HepG2 (cell line): ENCODE results near the gene AIFM1. TPM values are rescaled to one million over a fixed set of nuclear protein-coding genes. Genes with fewer than 3 reads are reported as not detected.

ENCODE experiments used
- ATAC-seq: fragments of 200-7000 bp; cut with Tn5 transposase; 3 replicates; pipeline ENCODE4 v1.9.1; 2020; ENCODE audit warnings: mild to moderate bottlenecking, moderate library complexity
- Bru-seq: library from RNA; stranded (reverse); fragments of 400-500 nt; gene quantifications from one replicate; lab custom pipeline; 2021; lab: Mats Ljungman, UMichigan
- BruChase-seq, 2 experiments: library from RNA; stranded (reverse); fragments of 400-500 nt; gene quantifications; one replicate each; lab custom pipeline; 2021; lab: Mats Ljungman, UMichigan
- BruUV-seq: library from RNA; stranded (reverse); fragments of 400-500 nt; replicated peaks from 2 replicates; lab custom pipeline; 2021; lab: Mats Ljungman, UMichigan
- CTCF ChIA-PET: fragments of 300-600 bp; formaldehyde crosslinking; extraction: SDS; loops from one replicate; lab custom pipeline; 2021; ENCODE audit warnings: low total read pairs, inconsistent platforms, low intra/inter-chr PET ratio; lab: Yijun Ruan, JAX
- POLR2A ChIA-PET: fragments of 350-600 bp; sonication (Branson Sonifier 250); formaldehyde crosslinking; loops from one replicate; lab custom pipeline; 2020; ENCODE audit warnings: antibody characterized with exemption, inconsistent platforms; lab: Yijun Ruan, JAX
- DNase-seq: peaks from one replicate; pipeline ENCODE4 v3.0.0-alpha.2; 2015; ENCODE audit warnings: low spot score
- FAIRE-seq: peaks from 3 replicates; lab custom pipeline; 2011; peaks lifted over from hg19 to GRCh38; lab: Jason Lieb, UNC
- H2AFZ ChIP-seq: one replicate; pipeline ENCODE4 v1.6.1; 2011; ENCODE audit warnings: low read length, inconsistent platforms
- H3K27ac ChIP-seq: fragments of 300-600 bp; 3 replicates; pipeline ENCODE4 v1.8.0; 2011; ENCODE audit warnings: mixed run types, mild to moderate bottlenecking, mixed read lengths, low read length, inconsistent platforms; ENCODE audit not compliant: insufficient read depth; ENCODE audit errors: extremely low read length
- H3K27me3 ChIP-seq, 2 experiments: fragments of 200-600 bp in 1 of 2; 2 replicates in 1 of 2; 3 replicates in 1 of 2; pipeline versions ENCODE4 v1.6.0 to v1.8.0; 2011; ENCODE audit warnings: low read length in 2 of 2, mild to moderate bottlenecking in 2 of 2, moderate library complexity in 2 of 2, inconsistent platforms in 1 of 2; ENCODE audit not compliant: insufficient read depth in 2 of 2, control insufficient read depth in 1 of 2
- H3K36me3 ChIP-seq, 2 experiments: fragments of 200-600 bp in 1 of 2; replicated peaks in 1 of 2; 2 replicates in 1 of 2; 3 replicates in 1 of 2; pipeline versions ENCODE4 v1.5.1 to v1.8.0; 2011; ENCODE audit warnings: low read length in 2 of 2, inconsistent platforms in 1 of 2; ENCODE audit not compliant: insufficient read depth in 2 of 2, control insufficient read depth in 1 of 2
- H3K4me1 ChIP-seq: 2 replicates; pipeline ENCODE4 v1.5.1; 2012; ENCODE audit warnings: low read length, inconsistent platforms; ENCODE audit not compliant: insufficient read depth
- H3K4me2 ChIP-seq: 2 replicates; pipeline ENCODE4 v1.6.0; 2011; ENCODE audit warnings: low read depth, low read length, inconsistent platforms
- H3K4me3 ChIP-seq, 3 experiments: fragments of 200-600 bp in 1 of 3; sonication (generic), shearing (Covaris generic) in 1 of 3; replicated peaks in 1 of 3; 2 replicates each; pipeline ENCODE4 v1.5.1; 2011 to 2016; ENCODE audit warnings: low read length in 3 of 3, inconsistent platforms in 2 of 3, low read depth in 2 of 3, mild to moderate bottlenecking in 2 of 3, control low read depth in 1 of 3, mixed read lengths in 1 of 3; ENCODE audit not compliant: insufficient read depth in 1 of 3
- H3K79me2 ChIP-seq: one replicate; pipeline ENCODE4 v1.6.1; 2011; ENCODE audit warnings: low read length, inconsistent platforms; ENCODE audit not compliant: insufficient read depth
- H3K9ac ChIP-seq: 2 replicates; pipeline ENCODE4 v1.6.0; 2011; ENCODE audit warnings: mild to moderate bottlenecking, low read depth, low read length, inconsistent platforms; ENCODE audit not compliant: insufficient read depth
- H3K9me3 ChIP-seq: 2 replicates; pipeline ENCODE4 v1.5.1; 2012; ENCODE audit warnings: mild to moderate bottlenecking, low read length
- H4K20me1 ChIP-seq: 2 replicates; pipeline ENCODE4 v1.6.0; 2011; ENCODE audit warnings: inconsistent platforms, mild to moderate bottlenecking, low read length, moderate library complexity; ENCODE audit not compliant: insufficient read depth
- IRX3 ChIP-seq: sonication (generic); formaldehyde crosslinking; IDR thresholded peaks from 2 replicates; pipeline ENCODE4 v1.8.1; 2023; ENCODE audit warnings: mild to moderate bottlenecking, low read depth, missing genetic modification reagents, borderline replicate concordance
- NFE2 ChIP-seq: sonication (generic); formaldehyde crosslinking; IDR thresholded peaks from 2 replicates; pipeline ENCODE4 v1.4.0; 2020; ENCODE audit warnings: missing genetic modification reagents
- SIN3B ChIP-seq: fragments of 150-350 bp; IDR thresholded peaks from 2 replicates; pipeline ENCODE4 v1.6.1; 2014; ENCODE audit warnings: low read length
- ZMYM3 ChIP-seq: sonication (generic); formaldehyde crosslinking; IDR thresholded peaks from 2 replicates; pipeline ENCODE4 v1.5.1; 2020; ENCODE audit warnings: mild to moderate bottlenecking, missing genetic modification reagents
- ZNF251 ChIP-seq: sonication (generic); formaldehyde crosslinking; IDR thresholded peaks from 2 replicates; pipeline ENCODE4 v1.9.0; 2021; ENCODE audit warnings: mild to moderate bottlenecking, missing genetic modification reagents
- ZNF75D ChIP-seq: sonication (generic); formaldehyde crosslinking; IDR thresholded peaks from 2 replicates; pipeline ENCODE4 v1.8.1; 2023; ENCODE audit warnings: missing genetic modification reagents, mild to moderate bottlenecking, borderline replicate concordance
- WGBS: methylation state at CpG from one replicate; pipeline ENCODE4 v1.1.6; 2017; ENCODE audit warnings: low lambda C conversion rate; 5-methylcytosine and 5-hydroxymethylcytosine counted together
- in situ Hi-C: cut with HindIII; loops from 2 replicates; pipeline ENCODE4 v1.10.0; 2017; ENCODE audit warnings: low pct_unique_long_range_greater_than_20kb; ENCODE audit not compliant: extremely low pct_ligation_motif_present
- intact Hi-C: fragments of 100-400 bp; cut with micrococcal nuclease; formaldehyde crosslinking; loops from one replicate; pipeline ENCODE4 v1.10.0; 2022; ENCODE audit not compliant: unreplicated experiment
- long read RNA-seq, 2 experiments: library from RNA in 1 of 2; library from polyadenylated mRNA in 1 of 2; stranded (forward) in 1 of 2; unstranded in 1 of 2; transcript quantifications; one replicate each; pipeline ENCODE4 v2.0.0, GENCODE V29; 2019 to 2022
- polyA minus RNA-seq, 3 experiments: library from RNA; depleted of rRNA, polyadenylated mRNA; stranded (reverse); fragments of >200 nt; gene quantifications; 2 replicates each; pipeline ENCODE4 v1.2.3, GENCODE V29; 2011; ENCODE audit warnings: low replicate concordance in 1 of 3
- polyA plus RNA-seq, 8 experiments: library from polyadenylated mRNA; depleted of rRNA in 3 of 8; stranded (reverse) in 7 of 8; unstranded in 1 of 8; fragments of >200 nt; fragmentation: Illumina TruSeq in 4 of 8; extraction: Trizol in 4 of 8; gene quantifications; 2 replicates each; pipeline versions ENCODE4 v1.2.1 to v1.2.3, GENCODE V29; 2011 to 2016; ENCODE audit warnings: low read depth in 4 of 8, missing spikeins in 1 of 8, mixed read lengths in 1 of 8; ENCODE audit not compliant: insufficient read depth in 1 of 8
- total RNA-seq, 5 experiments: library from RNA; depleted of rRNA; stranded (reverse); fragments of >200 nt; fragmentation: Illumina TruSeq; extraction: Trizol; gene quantifications; 2 replicates each; pipeline ENCODE4 v1.2.3, GENCODE V29; 2016; ENCODE audit warnings: low read depth in 1 of 5
- TF ChIP-seq, protein P1 (sequence below): sonication (generic); formaldehyde crosslinking; IDR thresholded peaks from 2 replicates; pipeline ENCODE4 v1.5.0; 2020; ENCODE audit warnings: mild to moderate bottlenecking, missing genetic modification reagents, moderate library complexity
- TF ChIP-seq, protein P2 (sequence below): IDR thresholded peaks from 2 replicates; pipeline ENCODE4 v1.6.1; 2016; ENCODE audit warnings: missing compliant biosample characterization, missing genetic modification reagents, borderline replicate concordance

The AIFM1 gene
- 46.9 and 69.3 TPM in 2 replicates for total RNA-seq (2016; rRNA removed; fragmentation: Illumina TruSeq; extraction: Trizol)
- 12.3 and 17.1 TPM in 2 replicates for total RNA-seq (2016; cell fraction: cytosol; rRNA removed; fragmentation: Illumina TruSeq; extraction: Trizol; ENCODE audit: low read depth)
- 48.7 and 65.5 TPM in 2 replicates for total RNA-seq (2016; cell fraction: insoluble cytoplasmic fraction; rRNA removed; fragmentation: Illumina TruSeq; extraction: Trizol)
- 23.7 and 29.4 TPM in 2 replicates for total RNA-seq (2016; cell fraction: membrane; rRNA removed; fragmentation: Illumina TruSeq; extraction: Trizol)
- total RNA-seq (2016; cell fraction: nucleus; rRNA removed; fragmentation: Illumina TruSeq; extraction: Trizol): 47.2 and 56.1 TPM in 2 replicates
- polyA plus RNA-seq (2011; rRNA removed): 35.0 and 42.8 TPM in 2 replicates
- 37.1 and 44.4 TPM in 2 replicates for polyA plus RNA-seq (2011; cell fraction: cytosol; rRNA removed)
- polyA plus RNA-seq (2011; cell fraction: nucleus; rRNA removed): 11.8 and 14.9 TPM in 2 replicates
- 35.1 and 40.3 TPM in 2 replicates for polyA plus RNA-seq (2012)
- polyA plus RNA-seq (2016; cell fraction: cytosol; fragmentation: Illumina TruSeq; extraction: Trizol; ENCODE audit: low read depth): 24.7 and 26.6 TPM in 2 replicates
- polyA plus RNA-seq (2016; cell fraction: insoluble cytoplasmic fraction; fragmentation: Illumina TruSeq; extraction: Trizol; ENCODE audit: low read depth): 85.8 and 88.7 TPM in 2 replicates
- 26.3 and 31.8 TPM in 2 replicates for polyA plus RNA-seq (2016; cell fraction: membrane; fragmentation: Illumina TruSeq; extraction: Trizol; ENCODE audit: low read depth)
- polyA plus RNA-seq (2016; cell fraction: nucleus; fragmentation: Illumina TruSeq; extraction: Trizol; ENCODE audit: insufficient read depth, low read depth): 67.7 and 76.4 TPM in 2 replicates
- 13.9 and 27.6 TPM in 2 replicates for polyA minus RNA-seq (2011; rRNA and poly(A)+ RNA removed; ENCODE audit: low replicate concordance)
- polyA minus RNA-seq (2011; cell fraction: cytosol; rRNA and poly(A)+ RNA removed): 21.3 and 25.6 TPM in 2 replicates
- 11.3 and 13.1 TPM in 2 replicates for polyA minus RNA-seq (2011; cell fraction: nucleus; rRNA and poly(A)+ RNA removed)
- percentile 66 among the genes with signal in this experiment for Bru-seq, nascent RNA
- percentile 74 among the genes with signal in this experiment for BruChase-seq, experiment 1, labeled RNA remaining after a 6-hour chase
- percentile 73 among the genes with signal in this experiment for BruChase-seq, experiment 2, labeled RNA remaining after a 2-hour chase
- long read RNA-seq, experiment 1, transcript AIFM1-201 (16 exons, 2,260 nt): major isoform, 92 of 127 reads
- long read RNA-seq, experiment 1, partial matches to known transcripts: 21 of 127 reads
- long read RNA-seq, experiment 1, other reads (novel, unspliced or antisense): 14 of 127 reads
- long read RNA-seq, experiment 2, transcript AIFM1-201 (16 exons, 2,260 nt): major isoform, 63 of 116 reads
- long read RNA-seq, experiment 2, partial matches to known transcripts: 22 of 116 reads
- long read RNA-seq, experiment 2, other reads (novel, unspliced or antisense): 31 of 116 reads

DNA sequence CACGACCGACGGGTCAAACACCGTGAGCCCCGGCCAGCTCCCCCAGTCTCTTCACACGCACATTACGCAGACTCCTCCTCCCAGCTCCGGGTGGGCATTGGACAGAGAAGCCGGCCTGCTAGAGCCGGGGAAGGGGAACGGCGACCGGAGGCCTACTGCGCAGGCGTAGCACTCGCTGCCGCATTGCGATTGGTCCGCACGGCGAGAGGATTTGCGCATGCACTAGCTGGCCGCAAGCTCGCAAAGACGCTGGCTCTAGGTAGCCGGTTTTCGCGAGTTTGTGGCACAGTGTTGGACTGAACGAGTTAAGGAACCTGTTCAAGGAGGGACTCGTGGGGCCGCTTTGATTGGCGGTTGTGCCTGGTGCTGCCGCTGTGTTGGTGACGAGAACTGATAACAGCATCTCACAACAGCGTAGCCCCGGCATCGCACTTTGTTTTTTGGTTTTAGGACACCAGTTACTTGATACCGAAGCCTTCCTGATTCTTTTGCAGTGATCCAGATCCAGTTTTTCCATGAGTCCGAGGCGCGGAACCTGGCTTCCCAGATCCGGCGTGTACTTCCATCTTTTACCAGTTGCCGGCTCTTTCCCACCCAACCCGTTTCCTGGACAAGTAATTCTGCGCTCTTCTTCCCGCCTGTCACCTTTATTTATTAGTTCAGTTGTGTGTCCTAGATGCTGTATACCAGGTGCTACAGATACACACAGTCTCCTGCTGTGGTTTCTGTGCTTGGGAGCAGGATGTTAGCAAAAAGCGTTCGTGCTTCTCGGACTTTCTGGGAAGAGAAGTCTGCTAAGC is at the start of gene AIFM1:
AIFM1 (minus strand) TSS at position 139 of the 800 bp plus-strand sequence. CDS start 185 bp downstream, outside the sequence.
- Histone ChIP-seq H3K27me3 (no peaks in the 10 kb centered on the region; a peak in 1 of 5 replicates), H3K9ac (peak within 1 kb of the TSS; percentile 77), H4K20me1 (no peaks in the 10 kb centered on the region), H3K27ac (peak within 1 kb of the TSS; percentile 89), H2AFZ (peak within 1 kb of the TSS; percentile 88), H3K4me3 (peak within 1 kb of the TSS; percentile 76 to 80 (median 77)), H3K79me2 (peaks cover 26% of the 10 kb centered on the region), H3K4me2 (peak within 1 kb of the TSS; percentile 76), H3K36me3 (no peaks in the 10 kb centered on the region), H3K9me3 (no peaks in the 10 kb centered on the region), H3K4me1 (peaks cover 34% of the 10 kb centered on the region)
- ChIA-PET CTCF (no interaction called here), POLR2A (interaction anchor here (0.7 to 2.4 kb wide), 8 partner anchors 8 to 94 kb away, joined by 3 to 9 read pairs (median 3); no protein-coding TSS in a partner anchor)
- in situ Hi-C loops: no loop called here
- DNase-seq (peak; percentile 88), FAIRE-seq (peak; percentile 78), ATAC-seq (peak; percentile 98)
- 0% methylated on average over 12 of the region's 50 CpGs for WGBS
- intact Hi-C loops: no loop called here
- BruUV-seq: TSS peak; percentile 74
- TF ChIP-seq ZMYM3: no peak
- no peak for TF ChIP-seq NFE2 (CRISPR knock-in tag)
- no peak for TF ChIP-seq IRX3 (CRISPR knock-in tag)
- no peak for TF ChIP-seq SIN3B
- TF ChIP-seq ZNF75D (CRISPR knock-in tag): no peak
- no peak for TF ChIP-seq ZNF251
- TF ChIP-seq, protein P1, sequence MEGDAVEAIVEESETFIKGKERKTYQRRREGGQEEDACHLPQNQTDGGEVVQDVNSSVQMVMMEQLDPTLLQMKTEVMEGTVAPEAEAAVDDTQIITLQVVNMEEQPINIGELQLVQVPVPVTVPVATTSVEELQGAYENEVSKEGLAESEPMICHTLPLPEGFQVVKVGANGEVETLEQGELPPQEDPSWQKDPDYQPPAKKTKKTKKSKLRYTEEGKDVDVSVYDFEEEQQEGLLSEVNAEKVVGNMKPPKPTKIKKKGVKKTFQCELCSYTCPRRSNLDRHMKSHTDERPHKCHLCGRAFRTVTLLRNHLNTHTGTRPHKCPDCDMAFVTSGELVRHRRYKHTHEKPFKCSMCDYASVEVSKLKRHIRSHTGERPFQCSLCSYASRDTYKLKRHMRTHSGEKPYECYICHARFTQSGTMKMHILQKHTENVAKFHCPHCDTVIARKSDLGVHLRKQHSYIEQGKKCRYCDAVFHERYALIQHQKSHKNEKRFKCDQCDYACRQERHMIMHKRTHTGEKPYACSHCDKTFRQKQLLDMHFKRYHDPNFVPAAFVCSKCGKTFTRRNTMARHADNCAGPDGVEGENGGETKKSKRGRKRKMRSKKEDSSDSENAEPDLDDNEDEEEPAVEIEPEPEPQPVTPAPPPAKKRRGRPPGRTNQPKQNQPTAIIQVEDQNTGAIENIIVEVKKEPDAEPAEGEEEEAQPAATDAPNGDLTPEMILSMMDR (CRISPR knock-in tag): no peak
- TF ChIP-seq, protein P2, sequence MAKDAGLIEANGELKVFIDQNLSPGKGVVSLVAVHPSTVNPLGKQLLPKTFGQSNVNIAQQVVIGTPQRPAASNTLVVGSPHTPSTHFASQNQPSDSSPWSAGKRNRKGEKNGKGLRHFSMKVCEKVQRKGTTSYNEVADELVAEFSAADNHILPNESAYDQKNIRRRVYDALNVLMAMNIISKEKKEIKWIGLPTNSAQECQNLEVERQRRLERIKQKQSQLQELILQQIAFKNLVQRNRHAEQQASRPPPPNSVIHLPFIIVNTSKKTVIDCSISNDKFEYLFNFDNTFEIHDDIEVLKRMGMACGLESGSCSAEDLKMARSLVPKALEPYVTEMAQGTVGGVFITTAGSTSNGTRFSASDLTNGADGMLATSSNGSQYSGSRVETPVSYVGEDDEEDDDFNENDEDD (CRISPR knock-in tag): no peak; the same call in 1 of the 2 replicates
